Ishikawa (cell line): ENCODE measurements around the gene MALT1.
A peak's percentile ranks its signal among the peaks of the same experiment; 100 is the strongest.

Source experiments
- CEBPB ChIP-seq: IDR thresholded peaks from 2 replicates; pipeline ENCODE4 v1.6.1; 2012
- CREB1 ChIP-seq: IDR thresholded peaks from 2 replicates; pipeline ENCODE4 v1.6.1; 2012; ENCODE audit warnings: low read depth
- EGR1 ChIP-seq: IDR thresholded peaks from 2 replicates; pipeline ENCODE4 v1.6.1; 2012
- EP300 ChIP-seq: IDR thresholded peaks from 2 replicates; pipeline ENCODE4 v1.6.1; 2012; ENCODE audit warnings: borderline replicate concordance
- FOXM1 ChIP-seq: IDR thresholded peaks from 2 replicates; pipeline ENCODE4 v1.6.1; 2012; ENCODE audit warnings: low read depth, borderline replicate concordance
- MAX ChIP-seq: IDR thresholded peaks from 2 replicates; pipeline ENCODE4 v1.6.1; 2012
- NFIC ChIP-seq: IDR thresholded peaks from 2 replicates; pipeline ENCODE4 v1.6.1; 2012
- RAD21 ChIP-seq: IDR thresholded peaks from 2 replicates; pipeline ENCODE4 v1.6.1; 2012; ENCODE audit warnings: low read depth
- REST ChIP-seq: IDR thresholded peaks from 2 replicates; pipeline ENCODE4 v1.6.1; 2012; ENCODE audit warnings: low read depth, mild to moderate bottlenecking
- TAF1 ChIP-seq: IDR thresholded peaks from 2 replicates; pipeline ENCODE4 v1.6.1; 2012; ENCODE audit warnings: low read depth, mild to moderate bottlenecking
- TCF12 ChIP-seq: IDR thresholded peaks from 2 replicates; pipeline ENCODE4 v1.6.1; 2012; ENCODE audit warnings: low read depth
- TEAD4 ChIP-seq: IDR thresholded peaks from 2 replicates; pipeline ENCODE4 v1.6.1; 2012
- YY1 ChIP-seq: IDR thresholded peaks from 2 replicates; pipeline ENCODE4 v1.6.1; 2012; ENCODE audit warnings: low read depth
- ZBTB7A ChIP-seq: IDR thresholded peaks from 2 replicates; pipeline ENCODE4 v1.6.1; 2012; ENCODE audit warnings: low read depth
- TF ChIP-seq, protein P1 (sequence below): IDR thresholded peaks from 2 replicates; pipeline ENCODE4 v1.6.1; 2012

Gene MALT1

GRCh38 chr18:58661423-58661822 is 9.8 kb upstream of the MALT1 start:
- peak; percentile 17; the same call in 1 of the 2 replicates for TF ChIP-seq RAD21
- TF ChIP-seq CEBPB = no peak

- TF ChIP-seq FOXM1 (no peak), RAD21 (no peak)
Measured at GRCh38 chr18:58662118-58662517, 9.1 kb upstream of the MALT1 start.

- TF ChIP-seq CEBPB = no peak
- TF ChIP-seq EP300 = no peak
- no peak for TF ChIP-seq TAF1
- no peak for TF ChIP-seq TEAD4
- no peak for TF ChIP-seq YY1
- TF ChIP-seq MAX = no peak
- no peak for TF ChIP-seq REST
- TF ChIP-seq CREB1 = no peak
- no peak for TF ChIP-seq NFIC
- TF ChIP-seq EGR1 = no peak
- TF ChIP-seq, protein P1, sequence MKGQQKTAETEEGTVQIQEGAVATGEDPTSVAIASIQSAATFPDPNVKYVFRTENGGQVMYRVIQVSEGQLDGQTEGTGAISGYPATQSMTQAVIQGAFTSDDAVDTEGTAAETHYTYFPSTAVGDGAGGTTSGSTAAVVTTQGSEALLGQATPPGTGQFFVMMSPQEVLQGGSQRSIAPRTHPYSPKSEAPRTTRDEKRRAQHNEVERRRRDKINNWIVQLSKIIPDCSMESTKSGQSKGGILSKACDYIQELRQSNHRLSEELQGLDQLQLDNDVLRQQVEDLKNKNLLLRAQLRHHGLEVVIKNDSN = no peak
- no peak for TF ChIP-seq TCF12
- no peak for TF ChIP-seq ZBTB7A
- no peak for TF ChIP-seq FOXM1
- TF ChIP-seq RAD21 = no peak
Measured at GRCh38 chr18:58666176-58666575, 5.1 kb upstream of the MALT1 start.

GRCh38 chr18:58668211-58668610 is 3.1 kb upstream of the MALT1 start:
- TF ChIP-seq YY1 (no peak), FOXM1 (no peak), EP300 (no peak), EGR1 (no peak), NFIC (no peak), TEAD4 (no peak), CEBPB (no peak)
- TF ChIP-seq, protein P1 = no peak

- TF ChIP-seq ZBTB7A (no peak), CREB1 (no peak), EGR1 (no peak), TCF12 (peak; percentile 75), YY1 (0 out of 2 replicates have a peak, but pooled peaks have one; percentile 20), EP300 (peak; percentile 90), CEBPB (no peak), NFIC (peak; percentile 74), TEAD4 (peak; percentile 38; the same call in 1 of the 2 replicates), REST (no peak), MAX (no peak), FOXM1 (peak; percentile 87), RAD21 (0 out of 2 replicates have a peak, but pooled peaks have one; percentile 2), TAF1 (no peak)
- TF ChIP-seq, protein P1 = no peak
Measured at GRCh38 chr18:58668897-58669296, 2.4 kb upstream of the MALT1 start.

DNA sequence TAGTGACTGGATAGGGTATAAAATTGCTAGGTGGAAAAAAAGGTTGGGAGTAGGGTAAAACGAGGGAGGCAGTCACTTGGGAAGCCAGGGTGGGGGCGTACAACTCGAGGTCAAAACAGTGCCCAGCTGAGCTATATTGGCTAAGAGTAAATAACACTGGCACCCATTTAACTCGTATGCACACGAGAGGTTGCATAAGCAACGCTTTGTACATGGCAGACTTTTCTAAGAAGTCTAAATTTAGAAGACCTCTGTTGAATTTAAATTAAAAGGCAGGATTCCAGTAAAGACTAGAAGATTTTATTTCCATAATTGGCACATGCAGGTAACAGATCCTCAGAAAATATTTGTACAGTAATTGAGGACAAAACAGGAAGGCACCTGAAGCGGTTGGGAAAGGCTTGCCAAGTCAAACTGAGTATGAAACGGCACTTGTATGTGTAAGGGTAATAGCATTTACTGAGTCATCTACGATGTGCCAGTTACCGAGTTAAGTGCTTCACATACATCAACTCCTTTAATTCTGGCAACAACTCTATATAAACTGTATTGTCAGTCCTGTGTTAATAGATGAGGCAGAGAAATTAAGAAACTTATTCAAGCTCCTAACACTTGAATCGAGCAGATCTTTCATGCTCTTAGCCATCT is 1.4 kb upstream of the MALT1 start:
- TF ChIP-seq, protein P1 = no peak
- TF ChIP-seq CEBPB = no peak
- TF ChIP-seq NFIC = peak; percentile 76
- TF ChIP-seq ZBTB7A = no peak
- no peak for TF ChIP-seq RAD21
- peak; percentile 55; the same call in 1 of the 2 replicates for TF ChIP-seq TEAD4
- TF ChIP-seq YY1 = no peak
- TF ChIP-seq EGR1 = no peak
- no peak for TF ChIP-seq MAX
- peak; percentile 72; the same call in 1 of the 2 replicates for TF ChIP-seq EP300
- no peak for TF ChIP-seq CREB1
- no peak for TF ChIP-seq REST
- no peak for TF ChIP-seq TAF1
